ENCODE measurements around the gene MPP4. TPM values are rescaled to one million over a fixed set of nuclear protein-coding genes. Genes with fewer than 3 reads are reported as not detected.

MPP4 gene
- total RNA-seq, 4 donors from 2014 or later: 0.33 TPM; not detected in 3

DNA sequence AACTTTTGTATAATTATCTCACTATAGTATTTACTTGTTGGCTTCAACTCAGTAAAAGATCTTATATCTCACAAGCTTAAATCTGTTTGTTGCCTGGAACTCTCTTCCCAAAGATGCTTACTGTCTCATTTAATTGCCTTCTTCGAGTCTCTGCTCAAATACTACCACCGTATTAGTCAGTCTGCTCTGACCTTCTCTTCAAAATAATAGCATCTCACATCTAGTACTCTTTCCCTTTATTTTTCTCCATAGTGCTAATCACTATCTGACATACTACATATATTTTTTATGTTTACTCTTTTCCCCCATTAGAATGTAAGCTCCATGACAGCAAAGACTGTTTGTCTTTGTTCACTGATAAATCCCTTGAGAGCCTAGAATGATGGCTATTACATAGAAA, 10.6 kb upstream of the MPP4 start:
- TF ChIP-seq POLR2A (IDR thresholded peaks at IDR 0.05) (no peak), CTCF (IDR thresholded peaks at IDR 0.05 in 4 of 5, conservative IDR thresholded peaks at IDR 0.05 in 1 of 5) (no peak)
- in situ Hi-C loops (cut with MboI; ENCODE audit: low sequenced_read_pairs in 4 of 4) (no loop called here), intact Hi-C loops (cut with DNase I; ENCODE audit: low total_unique reads) (no loop called here)
- H3K9me3 ChIP-seq: no peaks in the 10 kb centered on the region
- no peak overlapping the region for H3K4me3 ChIP-seq
- H3K27me3 ChIP-seq: no peaks in the 10 kb centered on the region
- H3K36me3 ChIP-seq: peaks cover 3 to 84% of the 10 kb centered on the region in 2 donors
- DNase-seq (no peak), ATAC-seq (no peak)
- no peak overlapping the region for H3K27ac ChIP-seq
- no peaks in the 10 kb centered on the region for H3K4me1 ChIP-seq

- no peaks in the 10 kb centered on the region for H3K27me3 ChIP-seq
- in situ Hi-C loops (cut with MboI; ENCODE audit: low sequenced_read_pairs in 4 of 4): no loop called here
- no peak for DNase-seq
- peaks cover 3 to 87% of the 10 kb centered on the region in 2 donors for H3K36me3 ChIP-seq
- H3K27ac ChIP-seq: no peak overlapping the region
- ATAC-seq: no peak
- TF ChIP-seq CTCF (IDR thresholded peaks at IDR 0.05 in 4 of 5, conservative IDR thresholded peaks at IDR 0.05 in 1 of 5) (no peak), POLR2A (IDR thresholded peaks at IDR 0.05) (no peak)
- intact Hi-C loops (cut with DNase I; ENCODE audit: low total_unique reads): no loop called here
- no peaks in the 10 kb centered on the region for H3K4me1 ChIP-seq
- H3K9me3 ChIP-seq: no peaks in the 10 kb centered on the region
- H3K4me3 ChIP-seq: no peak overlapping the region
These were observed 9.3 kb upstream of the MPP4 start for GRCh38 chr2:201707753-201708152.

GRCh38 chr2:201707142-201707541, 8.7 kb upstream of the MPP4 start:
- Histone ChIP-seq H3K9me3 (no peaks in the 10 kb centered on the region), H3K27me3 (no peaks in the 10 kb centered on the region), H3K4me1 (no peaks in the 10 kb centered on the region), H3K27ac (no peak overlapping the region), H3K4me3 (no peak overlapping the region), H3K36me3 (peaks cover 0 to 87% of the 10 kb centered on the region in 2 donors)
- TF ChIP-seq CTCF (IDR thresholded peaks at IDR 0.05 in 4 of 5, conservative IDR thresholded peaks at IDR 0.05 in 1 of 5) (no peak), POLR2A (IDR thresholded peaks at IDR 0.05) (no peak)
- DNase-seq (no peak), ATAC-seq (no peak)
- intact Hi-C loops (cut with DNase I; ENCODE audit: low total_unique reads) (no loop called here), in situ Hi-C loops (cut with MboI; ENCODE audit: low sequenced_read_pairs in 4 of 4) (no loop called here)

GRCh38 chr2:201704536-201704935, 6.1 kb upstream of the MPP4 start:
- Histone ChIP-seq H3K9me3 (no peaks in the 10 kb centered on the region), H3K27me3 (no peaks in the 10 kb centered on the region), H3K36me3 (peaks cover 0 to 89% of the 10 kb centered on the region in 2 donors), H3K4me3 (no peak overlapping the region), H3K27ac (no peak overlapping the region), H3K4me1 (no peaks in the 10 kb centered on the region)
- DNase-seq (no peak), ATAC-seq (no peak)
- no peak for TF ChIP-seq CTCF (IDR thresholded peaks at IDR 0.05 in 4 of 5, conservative IDR thresholded peaks at IDR 0.05 in 1 of 5)
- TF ChIP-seq POLR2A (IDR thresholded peaks at IDR 0.05): no peak
- intact Hi-C loops (cut with DNase I; ENCODE audit: low total_unique reads): no loop called here
- in situ Hi-C loops (cut with MboI; ENCODE audit: low sequenced_read_pairs in 4 of 4): no loop called here

GRCh38 chr2:201701646-201702045, 3.2 kb upstream of the MPP4 start:
- intact Hi-C loops (cut with DNase I; ENCODE audit: low total_unique reads): no loop called here
- in situ Hi-C loops (cut with MboI; ENCODE audit: low sequenced_read_pairs in 4 of 4): no loop called here

More at GRCh38 chr2:201701646-201702045, 3.2 kb upstream of the MPP4 start:
- Histone ChIP-seq H3K27ac (no peak overlapping the region), H3K9me3 (no peaks in the 10 kb centered on the region), H3K36me3 (peaks cover 0 to 60% of the 10 kb centered on the region in 2 donors), H3K4me3 (no peak overlapping the region), H3K27me3 (no peaks in the 10 kb centered on the region), H3K4me1 (peaks cover 3 to 6% of the 10 kb centered on the region in 2 donors)
- no peak for TF ChIP-seq POLR2A (IDR thresholded peaks at IDR 0.05)
- no peak for TF ChIP-seq CTCF (IDR thresholded peaks at IDR 0.05 in 4 of 5, conservative IDR thresholded peaks at IDR 0.05 in 1 of 5)
- no peak for ATAC-seq
- no peak for DNase-seq

Data from gastrocnemius medialis (tissue), 4 donors.